Measurements from ENCODE around the gene CBX1. TPM values are rescaled to one million over a fixed set of nuclear protein-coding genes. Genes with fewer than 3 reads are reported as not detected.

CBX1 gene
- total and polyA plus RNA-seq, 12 donors: 13.2 to 56.3 (median 37.3) TPM

DNA sequence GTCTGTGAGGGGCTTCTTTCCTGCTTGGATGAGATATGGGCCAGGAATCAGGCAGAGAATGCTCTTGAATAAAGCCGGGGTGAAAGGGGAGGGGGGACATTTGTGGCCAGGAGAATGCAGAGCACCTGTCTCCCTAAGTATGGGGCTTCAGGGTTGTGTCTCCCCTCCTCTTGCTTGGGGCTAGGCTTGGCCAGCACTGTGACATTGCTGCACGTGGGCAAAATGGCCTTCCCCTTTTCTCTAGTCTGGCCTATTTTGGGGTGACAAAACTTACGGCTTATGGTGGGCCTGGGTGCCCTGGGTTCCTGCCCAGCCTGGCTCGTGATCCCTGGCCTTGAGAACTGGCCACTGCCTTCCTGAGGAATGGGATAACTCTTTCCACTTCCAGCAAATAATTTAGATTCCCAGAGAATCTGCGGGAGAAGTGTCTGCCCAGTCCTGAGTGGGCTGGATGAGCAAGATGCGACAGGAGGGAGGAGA, 47.5 kb downstream of the CBX1 start:
- Histone ChIP-seq H3K27me3 (no peaks in the 10 kb centered on the region), H3K27ac (peak overlapping the region; percentile 2 to 98 (median 92)), H3K36me3 (replicated peaks in 1 of 2) (peaks cover 0 to 40% of the 10 kb centered on the region in 2 donors), H3K4me1 (replicated peaks in 1 of 2) (peaks cover 60 to 81% of the 10 kb centered on the region in 2 donors), H3K4me3 (peak overlapping the region in 1 of 4 donors; percentile 86), H3K9me3 (replicated peaks in 1 of 3) (no peaks in the 10 kb centered on the region)
- no peak for TF ChIP-seq CTCF (IDR thresholded peaks at IDR 0.05)
- WGBS, 4 donors: 8 to 17% (median 13%) methylated on average over 6 of the region's 6 CpGs
- peak in 1 of 7 donors; percentile 63 for DNase-seq
- intact Hi-C loops (cut with DNase I): no loop called here

DNA sequence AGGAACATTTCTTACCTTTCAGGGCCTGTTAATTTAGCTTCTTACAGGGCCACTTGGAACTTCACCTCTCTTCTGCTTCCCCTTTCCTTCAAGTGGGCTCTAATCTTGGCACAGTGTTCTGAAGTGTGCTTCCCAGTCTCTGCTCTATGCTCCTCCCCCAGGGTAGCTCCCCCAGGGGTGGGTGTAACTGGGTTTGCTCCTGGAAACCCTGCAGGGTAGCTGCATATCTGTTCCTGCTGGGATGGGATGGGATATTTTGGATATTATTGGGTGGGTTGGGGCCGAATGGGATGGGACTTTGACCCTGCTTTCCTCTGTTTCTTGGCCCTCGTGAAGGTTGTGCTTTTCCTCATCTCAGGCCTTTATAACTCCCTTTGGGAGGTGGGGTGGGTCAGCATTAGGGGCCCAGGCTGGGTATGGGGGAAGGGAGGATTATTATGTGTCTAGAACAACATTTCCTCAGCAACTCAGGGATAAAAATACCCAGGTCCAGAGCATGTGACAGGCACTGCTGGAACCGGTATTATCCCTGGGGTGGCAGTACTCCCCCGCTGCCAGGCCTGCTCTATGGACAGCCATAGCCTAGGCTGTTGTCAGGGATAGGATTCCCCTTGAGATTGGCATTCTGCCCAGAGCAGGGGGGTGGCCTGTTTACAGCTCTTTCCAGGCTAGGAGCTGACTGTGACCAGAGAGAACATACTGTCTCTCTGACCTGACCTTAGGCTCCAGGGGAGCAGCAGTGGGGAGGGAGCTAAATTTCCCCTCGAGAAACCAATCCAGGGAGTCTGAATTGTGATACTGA, 48.1 kb downstream of the CBX1 start:
- H3K9me3 ChIP-seq (replicated peaks in 1 of 3): no peaks in the 10 kb centered on the region
- TF ChIP-seq POLR2A (IDR thresholded peaks at IDR 0.05) (peak in 1 of 2 donors; percentile 57), CTCF (IDR thresholded peaks at IDR 0.05) (no peak)
- DNase-seq: peak; percentile 80 to 96 (median 91)
- H3K36me3 ChIP-seq (replicated peaks in 1 of 2): peaks cover 0 to 33% of the 10 kb centered on the region in 2 donors
- H3K4me3 ChIP-seq: peak overlapping the region in 1 of 4 donors; percentile 86
- H3K4me1 ChIP-seq (replicated peaks in 1 of 2): peaks cover 60 to 80% of the 10 kb centered on the region in 2 donors
- H3K27ac ChIP-seq: peak overlapping the region; percentile 2 to 98 (median 92)
- H3K27me3 ChIP-seq: no peaks in the 10 kb centered on the region
- 13 to 22% (median 18%) methylated on average over 4 to 5 of the region's 5 CpGs for WGBS, 4 donors
- intact Hi-C loops (cut with DNase I): no loop called here

DNA sequence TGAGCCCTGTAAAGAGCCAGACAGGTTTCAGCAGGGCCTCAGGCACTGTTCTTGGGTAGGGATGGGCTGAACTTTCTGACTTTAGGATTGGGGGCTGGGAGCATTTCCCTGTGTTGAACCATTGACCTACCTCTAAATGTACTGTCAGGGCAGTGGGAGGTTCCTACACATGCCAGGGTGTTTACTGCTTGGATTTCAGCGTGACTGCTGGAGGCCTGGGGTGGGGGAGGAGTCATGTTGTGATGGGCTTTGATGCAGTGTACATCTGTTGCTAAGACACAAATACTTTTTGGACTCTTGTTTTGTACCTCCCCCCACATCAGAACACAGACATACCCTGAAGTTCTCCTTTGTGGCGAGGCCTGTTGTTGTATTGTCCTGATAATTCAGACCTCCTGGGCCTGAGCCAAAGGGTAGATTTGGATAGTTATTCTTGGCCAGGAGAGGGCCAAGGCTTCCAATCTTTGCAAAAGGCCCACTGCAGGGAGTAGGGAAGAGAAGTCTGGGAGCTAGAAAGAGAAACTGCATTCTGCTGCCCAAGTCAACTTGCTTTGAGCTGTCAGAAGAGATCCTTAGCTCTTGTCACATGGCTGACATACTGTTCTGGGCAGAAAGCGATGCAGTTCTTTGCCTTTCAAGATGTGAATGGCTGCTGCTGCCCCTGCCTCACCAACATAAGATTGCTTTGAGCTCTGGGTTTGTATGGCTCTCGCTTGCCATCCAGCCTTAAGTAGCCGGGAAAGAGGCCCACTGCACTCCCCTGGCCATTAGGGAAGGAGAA, 49.4 kb downstream of the CBX1 start:
- peak in 4 of 6 experiments; percentile 28 to 45 (median 40) for TF ChIP-seq CTCF (IDR thresholded peaks at IDR 0.05)
- no peak for TF ChIP-seq POLR2A (IDR thresholded peaks at IDR 0.05)
- peak overlapping the region in 4 of 5 donors; percentile 34 to 98 (median 94) for H3K27ac ChIP-seq
- H3K27me3 ChIP-seq: no peaks in the 10 kb centered on the region
- H3K9me3 ChIP-seq (replicated peaks in 1 of 3): no peaks in the 10 kb centered on the region
- H3K36me3 ChIP-seq (replicated peaks in 1 of 2): peaks cover 0 to 21% of the 10 kb centered on the region in 2 donors
- H3K4me1 ChIP-seq (replicated peaks in 1 of 2): peaks cover 64 to 79% of the 10 kb centered on the region in 2 donors
- intact Hi-C loops (cut with DNase I): no loop called here
- peak; percentile 54 to 86 (median 78) for DNase-seq
- WGBS, 4 donors: 22 to 37% (median 29%) methylated on average over 5 of the region's 5 CpGs
- peak overlapping the region in 1 of 4 donors; percentile 86 for H3K4me3 ChIP-seq

DNA sequence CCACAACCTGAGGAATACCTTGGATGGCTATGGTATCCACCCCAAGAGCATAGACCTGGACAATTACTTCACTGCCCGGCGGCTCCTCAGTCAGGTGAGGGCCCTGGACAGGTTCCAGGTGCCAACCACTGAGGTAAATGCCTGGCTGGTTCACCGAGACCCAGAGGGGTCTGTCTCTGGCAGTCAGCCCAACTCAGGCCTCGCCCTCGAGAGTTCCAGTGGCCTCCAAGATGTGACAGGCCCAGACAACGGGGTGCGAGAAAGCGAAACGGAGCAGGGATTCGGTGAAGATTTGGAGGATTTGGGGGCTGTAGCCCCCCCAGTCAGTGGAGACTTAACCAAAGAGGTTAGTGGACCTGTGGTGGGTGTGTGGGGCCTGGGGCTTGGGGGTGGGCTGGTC, 50.0 kb downstream of the CBX1 start:
- WGBS, 4 donors: 45 to 90% (median 55%) methylated on average over 5 to 10 of the region's 10 CpGs
- peak overlapping the region in 1 of 4 donors; percentile 86 for H3K4me3 ChIP-seq
- DNase-seq: peak in 3 of 7 donors; percentile 38 to 68 (median 55)
- intact Hi-C loops (cut with DNase I): no loop called here
- H3K4me1 ChIP-seq (replicated peaks in 1 of 2): peaks cover 70 to 79% of the 10 kb centered on the region in 2 donors
- H3K27me3 ChIP-seq: no peaks in the 10 kb centered on the region
- no peak for TF ChIP-seq CTCF (IDR thresholded peaks at IDR 0.05)
- no peak for TF ChIP-seq POLR2A (IDR thresholded peaks at IDR 0.05)
- peak overlapping the region; percentile 25 to 98 (median 92) for H3K27ac ChIP-seq
- no peaks in the 10 kb centered on the region for H3K9me3 ChIP-seq (replicated peaks in 1 of 3)
- peaks cover 0 to 14% of the 10 kb centered on the region in 2 donors for H3K36me3 ChIP-seq (replicated peaks in 1 of 2)
